ENCODE results near the gene HMGCLL1. TPM values are rescaled to one million over a fixed set of nuclear protein-coding genes. Genes with fewer than 3 reads are reported as not detected.

The HMGCLL1 gene
- total RNA-seq, 1 donor from 2014 or later, result 1.2 TPM

DNA sequence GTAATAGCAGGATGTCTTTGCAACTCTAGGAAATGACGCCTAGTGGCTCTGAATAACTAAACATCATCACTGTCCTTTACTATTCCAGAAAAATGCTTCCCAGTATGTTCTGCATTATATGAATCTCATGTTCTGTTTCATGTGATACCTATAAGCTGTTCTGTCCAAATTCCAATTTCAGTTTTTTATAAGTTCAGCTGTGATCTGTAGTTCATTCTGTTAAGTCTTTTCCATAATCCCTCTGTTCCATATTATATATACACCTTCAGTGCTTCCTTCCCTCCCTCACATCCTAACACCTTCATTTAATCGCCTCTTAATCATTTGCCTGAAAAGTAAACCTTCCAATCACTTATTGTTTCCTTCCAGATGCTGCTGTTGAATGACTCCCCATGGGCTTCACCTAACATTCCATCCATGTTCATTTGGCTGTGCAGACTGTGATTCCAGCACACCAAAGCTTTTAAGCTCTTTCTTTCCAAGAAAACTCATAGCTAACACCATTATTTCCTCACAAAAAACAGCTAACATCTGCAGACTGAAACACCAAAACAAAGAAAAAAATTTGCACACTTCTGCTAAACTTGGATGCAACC is 18.6 kb downstream of the HMGCLL1 start:
- H3K27ac ChIP-seq (replicated peaks), result no peak overlapping the region
- TF ChIP-seq, protein P1, sequence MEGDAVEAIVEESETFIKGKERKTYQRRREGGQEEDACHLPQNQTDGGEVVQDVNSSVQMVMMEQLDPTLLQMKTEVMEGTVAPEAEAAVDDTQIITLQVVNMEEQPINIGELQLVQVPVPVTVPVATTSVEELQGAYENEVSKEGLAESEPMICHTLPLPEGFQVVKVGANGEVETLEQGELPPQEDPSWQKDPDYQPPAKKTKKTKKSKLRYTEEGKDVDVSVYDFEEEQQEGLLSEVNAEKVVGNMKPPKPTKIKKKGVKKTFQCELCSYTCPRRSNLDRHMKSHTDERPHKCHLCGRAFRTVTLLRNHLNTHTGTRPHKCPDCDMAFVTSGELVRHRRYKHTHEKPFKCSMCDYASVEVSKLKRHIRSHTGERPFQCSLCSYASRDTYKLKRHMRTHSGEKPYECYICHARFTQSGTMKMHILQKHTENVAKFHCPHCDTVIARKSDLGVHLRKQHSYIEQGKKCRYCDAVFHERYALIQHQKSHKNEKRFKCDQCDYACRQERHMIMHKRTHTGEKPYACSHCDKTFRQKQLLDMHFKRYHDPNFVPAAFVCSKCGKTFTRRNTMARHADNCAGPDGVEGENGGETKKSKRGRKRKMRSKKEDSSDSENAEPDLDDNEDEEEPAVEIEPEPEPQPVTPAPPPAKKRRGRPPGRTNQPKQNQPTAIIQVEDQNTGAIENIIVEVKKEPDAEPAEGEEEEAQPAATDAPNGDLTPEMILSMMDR (IDR thresholded peaks at IDR 0.05; ENCODE audit: borderline replicate concordance), result no peak
- H3K9me3 ChIP-seq (replicated peaks), result no peaks in the 10 kb centered on the region
- H3K4me1 ChIP-seq, result no peaks in the 10 kb centered on the region
- intact Hi-C loops (cut with micrococcal nuclease), result no loop called here
- DNase-seq, result no peak
- H3K4me3 ChIP-seq, result no peak overlapping the region
- H3K36me3 ChIP-seq, result no peaks in the 10 kb centered on the region
- H3K27me3 ChIP-seq (ENCODE audit: low read depth), result no peaks in the 10 kb centered on the region

DNA sequence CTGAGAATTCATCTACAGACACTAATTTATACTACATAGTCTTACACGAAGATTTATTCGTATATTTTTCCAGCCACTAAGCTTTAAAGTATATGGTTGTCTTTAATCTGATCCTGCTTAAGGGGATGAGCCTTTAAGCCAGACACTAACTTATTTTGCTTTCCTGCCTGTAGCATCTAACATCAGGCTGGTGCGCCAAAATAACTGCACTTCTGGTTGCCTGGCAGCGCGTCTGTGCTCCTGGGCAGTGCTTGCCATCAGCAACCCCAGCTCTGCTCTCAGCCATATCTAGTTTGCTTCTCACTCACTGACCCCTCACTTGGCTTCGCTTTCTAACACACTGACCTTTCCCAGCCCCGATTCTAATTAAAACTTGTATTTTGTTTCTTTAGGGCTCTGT is 21.8 kb downstream of the HMGCLL1 start:
- DNase-seq, result no peak
- Histone ChIP-seq H3K36me3 (no peaks in the 10 kb centered on the region), H3K4me3 (no peak overlapping the region), H3K27me3 (ENCODE audit: low read depth) (no peaks in the 10 kb centered on the region), H3K9me3 (replicated peaks) (no peaks in the 10 kb centered on the region), H3K4me1 (no peaks in the 10 kb centered on the region), H3K27ac (replicated peaks) (no peak overlapping the region)
- TF ChIP-seq, protein P1 (IDR thresholded peaks at IDR 0.05; ENCODE audit: borderline replicate concordance), result no peak
- intact Hi-C loops (cut with micrococcal nuclease), result no loop called here

DNA sequence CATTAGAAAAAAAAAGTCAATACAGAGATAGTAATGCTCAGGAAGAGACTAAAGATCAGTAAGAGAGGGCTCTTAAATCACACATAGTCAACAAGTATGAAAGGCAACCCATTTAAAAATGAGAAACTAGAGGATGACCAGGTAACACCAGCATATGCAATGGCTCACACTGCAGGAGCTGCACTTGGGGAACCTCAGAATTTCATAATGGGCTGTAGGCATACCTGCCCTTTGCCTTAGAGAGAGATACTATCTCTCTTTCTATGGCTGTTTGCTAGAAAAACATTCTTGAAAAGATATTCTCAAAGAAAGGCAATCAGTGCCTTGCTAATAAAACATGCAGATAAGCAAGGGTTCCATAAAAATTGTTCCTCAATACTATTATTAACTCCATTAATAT is 33.2 kb downstream of the HMGCLL1 start:
- no peak for DNase-seq
- H3K4me1 ChIP-seq, result no peaks in the 10 kb centered on the region
- H3K4me3 ChIP-seq, result no peak overlapping the region
- TF ChIP-seq, protein P1 (IDR thresholded peaks at IDR 0.05; ENCODE audit: borderline replicate concordance), result no peak
- H3K9me3 ChIP-seq (replicated peaks), result no peaks in the 10 kb centered on the region
- intact Hi-C loops (cut with micrococcal nuclease), result no loop called here
- H3K27me3 ChIP-seq (ENCODE audit: low read depth), result no peaks in the 10 kb centered on the region
- no peak overlapping the region for H3K27ac ChIP-seq (replicated peaks)
- no peaks in the 10 kb centered on the region for H3K36me3 ChIP-seq

DNA sequence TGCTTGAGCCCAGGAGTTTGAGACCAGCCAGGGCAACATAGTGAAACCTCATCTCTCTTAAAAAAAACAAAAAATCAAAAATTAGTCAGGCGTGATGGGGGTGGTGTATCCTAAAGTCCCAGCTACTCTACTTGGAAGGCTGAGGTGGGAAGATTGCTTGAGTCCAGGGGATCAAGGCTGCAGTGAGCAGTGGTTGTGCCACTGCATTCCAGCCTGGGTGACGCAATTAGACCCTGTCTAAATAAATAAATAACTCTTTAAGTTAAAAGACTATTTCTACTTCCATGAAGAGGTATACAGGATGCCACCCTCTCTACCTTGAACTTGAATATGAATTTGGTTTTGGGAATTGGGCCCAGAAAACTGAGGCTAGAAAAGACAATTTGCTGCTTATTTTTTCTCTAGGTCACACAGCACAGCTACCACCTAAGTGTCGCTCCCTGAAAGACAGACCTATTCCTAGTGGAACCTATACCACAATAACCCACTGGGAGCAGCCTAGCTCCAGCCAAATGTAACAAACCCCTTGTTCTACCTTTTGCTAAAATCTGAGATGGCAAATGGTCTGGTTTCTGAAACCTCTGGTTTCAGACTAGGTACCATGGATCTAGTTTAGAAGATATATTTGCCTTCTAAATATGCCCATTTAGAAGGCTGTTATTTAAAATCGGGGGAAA is 35.2 kb downstream of the HMGCLL1 start:
- H3K9me3 ChIP-seq (replicated peaks), result peaks cover 7% of the 10 kb centered on the region
- no peak overlapping the region for H3K4me3 ChIP-seq
- no peak overlapping the region for H3K27ac ChIP-seq (replicated peaks)
- H3K4me1 ChIP-seq, result no peaks in the 10 kb centered on the region
- H3K36me3 ChIP-seq, result no peaks in the 10 kb centered on the region
- TF ChIP-seq, protein P1 (IDR thresholded peaks at IDR 0.05; ENCODE audit: borderline replicate concordance), result no peak
- H3K27me3 ChIP-seq (ENCODE audit: low read depth), result no peaks in the 10 kb centered on the region
- no peak for DNase-seq
- intact Hi-C loops (cut with micrococcal nuclease), result no loop called here

DNA sequence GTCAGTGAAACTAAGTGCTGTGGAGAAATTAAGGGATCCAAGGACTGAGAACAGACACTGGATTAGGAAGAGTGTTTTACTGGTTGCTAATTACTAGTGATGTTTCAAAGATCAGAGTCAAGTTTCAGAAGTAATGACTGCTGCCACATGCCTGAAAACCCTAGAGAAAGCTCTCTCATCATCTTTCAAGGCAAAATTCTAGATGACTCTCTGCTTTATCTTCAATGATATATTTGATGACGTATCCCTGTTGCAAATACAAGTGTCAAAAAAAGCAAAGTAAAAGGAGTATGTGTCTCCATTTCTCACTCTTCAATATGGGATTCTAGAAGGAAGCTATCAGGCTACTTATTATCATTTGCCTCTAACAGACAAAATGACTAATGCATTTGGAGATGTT is 38.0 kb downstream of the HMGCLL1 start:
- TF ChIP-seq, protein P1 (IDR thresholded peaks at IDR 0.05; ENCODE audit: borderline replicate concordance), result no peak
- no peaks in the 10 kb centered on the region for H3K36me3 ChIP-seq
- no peak overlapping the region for H3K4me3 ChIP-seq
- H3K9me3 ChIP-seq (replicated peaks), result peaks cover 7% of the 10 kb centered on the region
- DNase-seq, result no peak
- intact Hi-C loops (cut with micrococcal nuclease), result no loop called here
- no peak overlapping the region for H3K27ac ChIP-seq (replicated peaks)
- no peaks in the 10 kb centered on the region for H3K27me3 ChIP-seq (ENCODE audit: low read depth)
- no peaks in the 10 kb centered on the region for H3K4me1 ChIP-seq
